K562 (cell line): ENCODE results near the gene E2F1. TPM values are rescaled to one million over a fixed set of nuclear protein-coding genes. Genes with fewer than 3 reads are reported as not detected.

ENCODE experiments used
- AFF4 ChIP-seq: sonication (generic); formaldehyde crosslinking; IDR thresholded peaks from 2 replicates; pipeline ENCODE4 v1.8.0; 2023; ENCODE audit warnings: mild to moderate bottlenecking, missing genetic modification reagents
- GTF2B ChIP-seq: IDR thresholded peaks from 2 replicates; pipeline ENCODE4 v1.6.1; 2011; ENCODE audit not compliant: insufficient read length; ENCODE audit errors: extremely low read depth
- HBP1 ChIP-seq: fragments of 450-650 bp; formaldehyde crosslinking; IDR thresholded peaks from 2 replicates; pipeline ENCODE4 v1.4.0; 2022; ENCODE audit warnings: missing genetic modification characterization
- NFIX ChIP-seq: fragments of 250-450 bp; sonication (Bioruptor Pico); IDR thresholded peaks from 2 replicates; pipeline ENCODE4 v1.4.0; 2020; ENCODE audit warnings: low read depth, mild to moderate bottlenecking, moderate library complexity
- REST ChIP-seq, 2 experiments: fragments of 450-650 bp; formaldehyde crosslinking in 1 of 2; IDR thresholded peaks; 2 replicates each; pipeline versions ENCODE4 v1.4.0 to v1.6.1; 2014 to 2020; ENCODE audit warnings: mild to moderate bottlenecking in 2 of 2, borderline replicate concordance in 1 of 2, low read depth in 1 of 2
- RHOXF2B ChIP-seq: fragments of 250-450 bp; sonication (Bioruptor Pico); conservative IDR thresholded peaks from 2 replicates; pipeline ENCODE4 v1.5.1; 2021
- TCF7L2 ChIP-seq: fragments of 150-350 bp; IDR thresholded peaks from 2 replicates; pipeline ENCODE4 v1.6.1; 2016; ENCODE audit warnings: low read depth, mild to moderate bottlenecking, low read length, moderate library complexity
- ZNF431 ChIP-seq: sonication (generic); formaldehyde crosslinking; IDR thresholded peaks from 2 replicates; pipeline ENCODE4 v1.8.0; 2022; ENCODE audit warnings: mild to moderate bottlenecking, missing genetic modification reagents
- ZNF449 ChIP-seq: fragments of 250-450 bp; sonication (Bioruptor Pico); IDR thresholded peaks from 2 replicates; pipeline ENCODE4 v1.8.0; 2022; ENCODE audit warnings: moderate library complexity, mild to moderate bottlenecking, inconsistent platforms
- polyA plus RNA-seq, 8 experiments: library from polyadenylated mRNA; depleted of rRNA in 4 of 8; stranded (reverse) in 5 of 8; unstranded in 3 of 8; fragments of >200 nt; fragmentation: Nextera tagmentation in 2 of 8; fragmentation: Illumina TruSeq in 1 of 8; extraction: Ambion mirVana in 2 of 8; extraction: Trizol in 1 of 8; gene quantifications; 2 replicates each; pipeline versions ENCODE4 v1.2.1 to v1.2.3, GENCODE V29; 2011 to 2014; ENCODE audit warnings: inconsistent platforms in 1 of 8, missing spikeins in 1 of 8
- total RNA-seq, 7 experiments: library from RNA; depleted of rRNA in 6 of 7; stranded (reverse); fragments of >200 nt in 6 of 7; fragmentation: Illumina TruSeq in 2 of 7; extraction: Trizol in 2 of 7; gene quantifications; 2 replicates each; pipeline versions ENCODE4 v1.2.1 to v1.2.3, GENCODE V29; 2011 to 2021; ENCODE audit warnings: low replicate concordance in 1 of 7

Gene E2F1
- total and polyA plus RNA-seq, 9 of the 15 experiments (the other 6 are each of a cell fraction or from before 2014, with no cell fraction given) = 0.14 to 30.6 (median 13.1) TPM

GRCh38 chr20:33672426-33673113 lies 13.6 kb downstream of the E2F1 start (continued):
- TF ChIP-seq GTF2B (no peak), RHOXF2B (no peak), REST (IDR thresholded peaks at IDR 0.05; ENCODE audit: borderline replicate concordance) (no peak), REST (CRISPR knock-in tag; IDR thresholded peaks at IDR 0.05; ENCODE audit: low read depth) (no peak), NFIX (0 out of 2 replicates have a peak, but pooled peaks have one; percentile 4), ZNF449 (no peak), AFF4 (CRISPR knock-in tag) (no peak), TCF7L2 (no peak), HBP1 (CRISPR knock-in tag) (no peak), ZNF431 (CRISPR knock-in tag) (no peak)
